GM12878 (cell line): ENCODE data around the gene CNNM4. TPM values are rescaled to one million over a fixed set of nuclear protein-coding genes. Genes with fewer than 3 reads are reported as not detected.

Source experiments
- BCL3 ChIP-seq: IDR thresholded peaks from 2 replicates; pipeline ENCODE4 v1.6.1; 2011; ENCODE audit warnings: borderline replicate concordance, low read depth, mild to moderate bottlenecking, moderate library complexity, low read length; ENCODE audit not compliant: insufficient read depth, poor library complexity, severe bottlenecking
- CREB1 ChIP-seq: IDR thresholded peaks from 2 replicates; pipeline ENCODE4 v1.6.1; 2012; ENCODE audit warnings: low read depth, mild to moderate bottlenecking, inconsistent platforms
- EZH2 ChIP-seq: IDR thresholded peaks from 2 replicates; pipeline ENCODE4 v1.6.1; 2012; ENCODE audit warnings: low read depth, mild to moderate bottlenecking, control low read depth, inconsistent platforms, low read length, borderline replicate concordance; ENCODE audit not compliant: control insufficient read depth
- FOXM1 ChIP-seq: IDR thresholded peaks from 2 replicates; pipeline ENCODE4 v1.6.1; 2012; ENCODE audit warnings: low read depth, mild to moderate bottlenecking, inconsistent platforms, low read length, moderate library complexity
- IRF4 ChIP-seq: IDR thresholded peaks from 2 replicates; pipeline ENCODE4 v1.6.1; 2011; ENCODE audit warnings: low read depth, low read length
- KLF5 ChIP-seq: fragments of 450-650 bp; IDR thresholded peaks from 2 replicates; pipeline ENCODE4 v1.6.1; 2014; ENCODE audit warnings: mild to moderate bottlenecking; ENCODE audit not compliant: partially characterized antibody
- MYC ChIP-seq: IDR thresholded peaks from 2 replicates; pipeline ENCODE4 v1.6.1; 2011; ENCODE audit warnings: mild to moderate bottlenecking, low read length, moderate library complexity, inconsistent platforms; ENCODE audit not compliant: insufficient read depth, insufficient replicate concordance, insufficient read length, severe bottlenecking
- NFIC ChIP-seq: IDR thresholded peaks from 2 replicates; pipeline ENCODE4 v1.6.1; 2012; ENCODE audit warnings: low read depth, mild to moderate bottlenecking, inconsistent platforms, low read length, moderate library complexity
- NRF1 ChIP-seq: conservative IDR thresholded peaks from 2 replicates; pipeline ENCODE4 v1.6.1; 2011; ENCODE audit warnings: mild to moderate bottlenecking, low read depth, low read length, improper control_type of control experiment
- PAX5 ChIP-seq: IDR thresholded peaks from 2 replicates; pipeline ENCODE4 v1.6.1; 2011; ENCODE audit warnings: low read depth, low read length, borderline replicate concordance
- POU2F2 ChIP-seq: IDR thresholded peaks from 3 replicates; pipeline ENCODE4 v1.6.1; 2011; ENCODE audit warnings: low read depth, mild to moderate bottlenecking, low read length, borderline replicate concordance
- RCOR1 ChIP-seq: conservative IDR thresholded peaks from 2 replicates; pipeline ENCODE4 v1.6.1; 2012; ENCODE audit warnings: low read depth, low read length, improper control_type of control experiment
- SMC3 ChIP-seq: IDR thresholded peaks from 2 replicates; pipeline ENCODE4 v1.6.1; 2011; ENCODE audit warnings: low read length, improper control_type of control experiment, borderline replicate concordance
- STAT3 ChIP-seq: IDR thresholded peaks from 2 replicates; pipeline ENCODE4 v1.6.1; 2011; ENCODE audit warnings: low read depth, low read length, improper control_type of control experiment
- USF1 ChIP-seq: IDR thresholded peaks from 2 replicates; pipeline ENCODE4 v1.6.1; 2011; ENCODE audit warnings: borderline replicate concordance, low read depth, mild to moderate bottlenecking, moderate library complexity, mixed read lengths, low read length; ENCODE audit not compliant: insufficient read depth; ENCODE audit errors: extremely low read length
- YY1 ChIP-seq: IDR thresholded peaks from 2 replicates; pipeline ENCODE4 v1.6.1; 2011; ENCODE audit warnings: low read depth, mild to moderate bottlenecking, low read length
- ZBED1 ChIP-seq: IDR thresholded peaks from 2 replicates; pipeline ENCODE4 v1.6.1; 2016; ENCODE audit warnings: borderline replicate concordance
- ZBTB11 ChIP-seq: fragments of 450-650 bp; formaldehyde crosslinking; IDR thresholded peaks from 2 replicates; pipeline ENCODE4 v1.5.0; 2022; ENCODE audit warnings: mild to moderate bottlenecking, missing genetic modification characterization
- ZNF274 ChIP-seq: IDR thresholded peaks from one replicate; pipeline ENCODE4 v1.8.0; 2011; ENCODE audit not compliant: insufficient read length, insufficient read depth
- ZNF592 ChIP-seq: fragments of 450-650 bp; IDR thresholded peaks from 2 replicates; pipeline ENCODE4 v1.6.1; 2017; ENCODE audit warnings: mild to moderate bottlenecking, moderate library complexity
- polyA plus RNA-seq, 11 experiments: library from polyadenylated mRNA; depleted of rRNA in 4 of 11; unstranded in 6 of 11; stranded (reverse) in 5 of 11; fragments of >200 nt; fragmentation: Nextera tagmentation in 4 of 11; fragmentation: Illumina TruSeq in 1 of 11; extraction: Ambion mirVana in 4 of 11; extraction: Trizol in 1 of 11; gene quantifications; 1 replicate in 1 of 11; 2 replicates in 10 of 11; pipeline versions ENCODE4 v1.2.1 to v1.2.3, GENCODE V29; 2011 to 2016; ENCODE audit warnings: inconsistent platforms in 2 of 11, missing spikeins in 2 of 11, low read depth in 1 of 11
- total RNA-seq, 4 experiments: library from RNA; depleted of rRNA in 3 of 4; stranded (reverse); fragments of >200 nt in 3 of 4; fragmentation: Illumina TruSeq in 1 of 4; extraction: Trizol in 1 of 4; gene quantifications; 2 replicates each; pipeline versions ENCODE4 v1.2.1 to v1.2.3, GENCODE V29; 2013 to 2021

Gene CNNM4
- total and polyA plus RNA-seq, 10 of the 15 experiments (the other 5 are each of a cell fraction or from before 2014, with no cell fraction given): 2.4 to 13.8 (median 8.1) TPM

- no peak for TF ChIP-seq ZBTB11 (CRISPR knock-in tag)
- TF ChIP-seq YY1: peak; percentile 83
- TF ChIP-seq ZBED1: no peak
- no peak for TF ChIP-seq IRF4
- peak; percentile 86; the same call in 1 of the 2 replicates for TF ChIP-seq ZNF592
- TF ChIP-seq NRF1: no peak
- TF ChIP-seq BCL3: peak; percentile 36
- TF ChIP-seq PAX5: peak; percentile 14; the same call in 1 of the 2 replicates
- TF ChIP-seq ZNF274: no peak
- TF ChIP-seq SMC3: peak; percentile 88
- peak; percentile 74; the same call in 1 of the 2 replicates for TF ChIP-seq CREB1
- TF ChIP-seq USF1: no peak
- peak; percentile 44; the same call in 1 of the 2 replicates for TF ChIP-seq FOXM1
- TF ChIP-seq EZH2: no peak
- peak; percentile 41 for TF ChIP-seq MYC
- no peak; the same call in 1 of the 2 replicates for TF ChIP-seq RCOR1
- TF ChIP-seq STAT3: no peak
- TF ChIP-seq KLF5: peak; percentile 91
- peak; percentile 37; the same call in 2 of the 3 replicates for TF ChIP-seq POU2F2
- TF ChIP-seq NFIC: no peak
Observed at GRCh38 chr2:96857667-96858372, 97.1 kb downstream of the CNNM4 start, which contains the start of gene ANKRD39 (continued).
